Activated CD4-positive, alpha-beta T cell treated with anti-CD3 and anti-CD28 coated beads, Interleukin-2, Interleukin-4, amounts not matched to agents 100 ng/mL and 50 ng/mL, durations not matched to agents 16 hours and 8 hours (primary cell): ENCODE results near the gene ELOA.
"Not testable (repeated sequence)": the region's sequence is repeated elsewhere in the genome, so short reads cannot be mapped to it uniquely, and the experiment has no call there.

ENCODE experiments used
- DNase-seq: peaks from one replicate; pipeline ENCODE4 v3.0.0-alpha.2; 2020; ENCODE audit warnings: low spot score

The ELOA gene

DNA sequence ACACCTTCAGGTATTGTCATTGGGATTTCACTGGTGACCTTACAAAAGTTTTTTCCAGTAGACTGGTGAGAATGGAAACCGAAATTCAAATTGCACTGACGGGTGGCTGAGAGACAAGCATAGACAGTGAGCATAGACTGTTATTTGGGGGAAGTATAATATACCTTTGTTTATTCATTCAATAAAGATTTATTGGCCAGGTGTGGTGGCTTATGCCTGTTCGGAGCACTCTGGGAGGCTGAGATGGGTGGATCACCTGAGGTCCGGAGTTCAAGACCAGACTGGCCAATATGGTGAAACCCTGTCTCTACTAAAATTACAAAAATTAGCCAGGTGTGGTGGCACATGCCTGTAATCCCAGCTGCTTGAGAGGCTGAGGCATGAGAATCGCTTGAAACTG lies 10.0 kb upstream of the ELOA start:
- not testable (repeated sequence) for DNase-seq

DNA sequence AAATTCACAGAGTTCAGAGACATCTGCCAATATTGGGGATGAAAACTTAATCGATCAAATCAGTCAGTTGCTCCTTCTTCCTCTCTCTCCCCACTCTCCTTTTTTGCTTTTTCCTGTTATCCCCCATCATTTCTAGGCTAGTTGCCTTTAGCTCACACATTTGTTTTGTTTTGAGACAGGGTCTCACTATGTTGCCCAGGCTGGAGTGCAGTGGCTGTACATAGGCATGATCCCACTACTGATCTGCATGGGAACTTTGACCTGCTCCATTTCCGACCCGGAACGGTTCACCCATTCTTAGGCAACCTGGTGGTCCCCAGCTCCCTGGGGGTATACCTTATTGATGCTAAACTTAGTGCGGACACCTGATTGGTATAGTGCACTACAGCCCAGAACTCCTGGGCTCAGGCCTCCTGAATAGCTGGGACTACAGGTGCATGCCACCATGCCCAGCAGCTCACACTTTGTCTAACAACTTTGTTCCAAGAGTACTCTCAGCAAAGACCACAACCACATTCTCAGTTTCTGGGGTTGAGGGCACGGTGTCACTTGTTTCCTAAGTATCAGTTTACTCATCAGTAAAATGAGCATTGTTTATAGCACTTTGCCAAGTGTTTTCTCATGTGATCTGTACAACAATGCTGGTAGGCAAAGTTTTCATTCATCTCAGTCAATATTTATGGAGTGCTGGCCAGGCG lies 6.7 kb upstream of the ELOA start:
- peak; percentile 54 for DNase-seq

DNA sequence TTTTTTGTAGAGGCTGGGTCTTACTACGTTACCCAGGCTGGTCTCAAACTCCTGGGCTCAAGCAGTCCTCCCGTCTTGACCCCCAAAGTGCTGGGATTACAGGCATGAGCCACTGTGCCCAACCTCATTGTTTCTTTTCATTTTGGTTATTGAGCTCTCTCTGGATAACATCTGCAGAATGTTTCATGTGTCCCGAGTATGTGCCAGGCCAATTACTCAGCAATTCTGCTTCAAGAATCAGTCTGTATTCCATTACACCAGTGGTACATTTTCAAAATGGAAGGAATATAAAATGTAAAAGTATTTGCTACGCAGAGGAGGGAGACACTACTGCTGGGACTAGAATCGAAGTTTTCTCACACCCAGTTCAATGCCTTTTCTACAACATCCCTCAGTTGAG lies 1.7 kb upstream of the ELOA start:
- no peak for DNase-seq

DNA sequence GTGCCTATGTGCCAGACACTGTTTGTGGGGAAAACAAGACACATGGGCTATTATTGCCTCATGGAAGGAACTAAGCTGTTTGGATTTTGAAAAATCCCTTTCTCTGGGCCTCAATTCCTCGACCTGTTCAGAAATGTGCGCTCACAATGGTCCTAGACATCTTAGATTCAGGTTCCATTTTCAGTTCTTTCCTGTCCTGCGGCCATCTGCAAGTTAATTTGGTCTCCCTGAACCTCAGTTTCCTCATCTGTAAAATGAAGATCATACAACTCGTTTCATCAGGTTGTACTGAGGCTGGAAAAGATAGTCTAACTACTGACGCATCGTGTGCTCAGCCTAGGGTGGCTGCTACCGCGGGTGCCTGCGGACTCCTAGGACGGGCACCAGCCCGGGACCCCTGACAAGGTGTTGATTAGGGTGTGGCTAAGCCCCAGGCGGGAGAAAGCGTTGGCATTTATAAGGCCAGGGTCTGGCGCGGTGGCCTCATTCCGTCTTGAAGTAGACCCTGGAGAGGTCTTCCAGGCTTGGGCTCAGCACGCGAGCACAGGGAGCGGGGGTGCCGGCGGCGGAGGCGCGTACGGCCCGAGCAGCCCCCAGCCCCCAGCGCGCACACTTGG lies 493 bp upstream of the ELOA start:
- no peak for DNase-seq

DNA sequence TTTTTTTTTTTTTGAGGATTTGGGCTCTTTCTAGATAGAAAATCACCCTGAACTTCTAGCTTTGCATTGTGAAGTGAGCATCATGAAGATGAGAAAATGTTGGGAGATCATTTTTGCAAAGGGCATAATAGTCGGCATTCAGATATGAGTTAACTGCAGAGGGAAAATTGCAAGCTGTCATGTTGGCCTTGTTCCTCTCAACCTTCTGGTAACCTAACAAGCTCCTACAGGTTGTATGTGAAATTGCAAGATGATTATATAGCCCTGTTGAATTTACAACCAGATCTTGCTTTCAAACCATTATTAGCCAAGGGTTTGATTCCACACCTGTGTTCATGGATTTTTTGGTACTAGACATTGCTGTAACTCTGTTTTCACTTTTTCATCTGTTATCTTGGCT lies 2.2 kb downstream of the ELOA start:
- DNase-seq: peak; percentile 39

DNA sequence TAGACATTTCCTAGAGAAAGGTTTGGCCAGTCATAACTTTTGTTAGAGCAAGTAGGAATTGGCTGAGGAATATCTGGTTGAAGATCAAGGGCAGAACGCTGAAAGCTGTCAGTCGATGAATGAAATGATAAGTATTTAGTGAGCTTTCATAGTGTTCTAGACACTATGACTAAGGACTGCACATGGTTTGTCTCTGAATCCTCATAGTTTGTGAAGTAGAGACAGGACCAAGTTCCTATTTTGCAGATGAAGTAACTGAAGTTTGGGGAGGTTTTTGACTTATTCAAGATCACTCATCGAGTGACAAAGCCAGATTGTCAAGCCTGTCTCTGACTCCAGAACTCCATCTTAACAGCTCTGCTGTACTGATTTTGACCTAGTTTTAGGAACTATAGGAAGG lies 4.7 kb downstream of the ELOA start:
- DNase-seq: no peak

DNA sequence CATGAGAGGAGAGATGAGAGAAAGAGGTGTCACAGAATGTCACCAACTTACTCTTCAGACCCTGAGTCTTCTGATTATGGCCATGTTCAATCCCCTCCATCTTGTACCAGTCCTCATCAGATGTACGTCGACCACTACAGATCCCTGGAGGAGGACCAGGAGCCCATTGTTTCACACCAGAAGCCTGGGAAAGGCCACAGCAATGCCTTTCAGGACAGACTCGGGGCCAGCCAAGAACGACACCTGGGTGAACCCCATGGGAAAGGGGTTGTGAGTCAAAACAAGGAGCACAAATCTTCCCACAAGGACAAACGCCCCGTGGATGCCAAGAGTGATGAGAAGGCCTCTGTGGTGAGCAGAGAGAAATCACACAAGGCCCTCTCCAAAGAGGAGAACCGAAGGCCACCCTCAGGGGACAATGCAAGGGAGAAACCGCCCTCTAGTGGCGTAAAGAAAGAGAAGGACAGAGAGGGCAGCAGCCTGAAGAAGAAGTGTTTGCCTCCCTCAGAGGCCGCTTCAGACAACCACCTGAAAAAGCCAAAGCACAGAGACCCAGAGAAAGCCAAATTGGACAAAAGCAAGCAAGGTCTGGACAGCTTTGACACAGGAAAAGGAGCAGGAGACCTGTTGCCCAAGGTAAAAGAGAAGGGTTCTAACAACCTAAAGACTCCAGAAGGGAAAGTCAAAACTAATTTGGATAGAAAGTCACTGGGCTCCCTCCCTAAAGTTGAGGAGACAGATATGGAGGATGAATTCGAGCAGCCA lies 8.0 kb downstream of the ELOA start:
- peak; percentile 63 for DNase-seq

DNA sequence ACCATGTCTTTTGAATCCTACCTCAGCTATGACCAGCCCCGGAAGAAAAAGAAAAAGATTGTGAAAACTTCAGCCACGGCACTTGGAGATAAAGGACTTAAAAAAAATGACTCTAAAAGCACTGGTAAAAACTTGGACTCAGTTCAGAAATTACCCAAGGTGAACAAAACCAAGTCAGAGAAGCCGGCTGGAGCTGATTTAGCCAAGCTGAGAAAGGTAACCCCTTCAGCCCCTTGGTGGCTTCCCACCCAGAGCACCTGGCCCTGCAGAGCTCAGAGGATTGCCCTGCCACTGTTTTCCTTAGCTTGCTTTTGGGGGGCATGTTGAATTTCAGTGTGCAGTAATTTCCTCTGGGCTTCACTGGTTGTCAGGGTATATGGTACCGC lies 8.5 kb downstream of the ELOA start:
- DNase-seq: no peak

DNA sequence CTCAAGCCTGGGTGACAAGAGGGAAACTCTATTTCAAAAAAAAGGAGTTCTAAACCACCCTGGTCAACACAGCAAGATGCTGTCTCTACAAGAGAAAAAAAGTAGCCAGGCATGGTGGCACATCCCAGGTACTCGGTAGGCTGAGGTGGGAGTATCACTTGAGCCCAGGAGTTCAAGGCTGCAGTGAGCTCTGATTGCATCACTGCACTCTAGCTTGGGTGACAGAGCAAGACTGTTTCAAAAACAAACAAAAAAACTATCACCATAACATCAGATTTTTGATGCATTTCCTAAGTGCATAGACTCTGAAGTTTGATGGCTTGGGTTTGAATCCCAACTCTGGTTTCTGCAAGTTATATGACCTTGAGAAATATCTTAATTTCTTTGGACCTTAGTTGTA lies 9.6 kb downstream of the ELOA start:
- DNase-seq: no peak

DNA sequence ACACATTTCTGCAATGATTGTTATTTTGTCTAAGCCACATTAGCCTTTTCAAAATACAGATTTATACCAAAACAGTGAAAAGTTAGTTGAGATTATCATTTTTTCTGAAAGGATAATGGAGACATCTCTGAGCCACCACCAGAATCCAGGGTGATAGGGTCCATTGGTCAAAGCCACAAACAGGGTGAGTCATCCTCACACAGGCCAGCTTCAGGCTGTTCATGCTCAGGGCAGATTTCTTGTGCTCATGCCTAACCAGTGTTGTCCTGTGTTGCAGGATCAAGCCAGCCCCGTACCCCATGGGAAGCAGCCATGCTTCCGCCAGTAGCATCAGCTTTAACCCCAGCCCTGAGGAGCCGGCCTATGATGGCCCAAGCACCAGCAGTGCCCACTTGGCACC lies 13.4 kb downstream of the ELOA start:
- DNase-seq: no peak

DNA sequence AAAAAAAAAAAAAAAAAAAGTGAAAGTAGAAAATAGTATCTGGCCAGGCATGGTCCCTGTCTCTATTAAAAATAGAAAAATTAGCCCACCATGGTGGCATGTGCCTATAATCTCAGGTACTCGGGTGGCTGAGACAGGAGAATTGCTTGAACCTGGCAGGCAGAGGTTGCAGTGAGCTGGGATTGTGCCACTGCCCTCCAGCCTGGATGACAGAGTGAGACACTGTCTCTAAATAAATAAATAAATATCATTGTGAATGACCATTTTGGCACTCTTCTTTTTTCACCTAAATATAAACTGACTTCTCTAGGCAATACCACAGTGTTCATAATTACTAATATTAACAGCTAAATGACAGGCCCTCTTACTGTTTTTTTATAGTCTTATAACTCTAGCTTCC lies 14.5 kb downstream of the ELOA start:
- no peak for DNase-seq

DNA sequence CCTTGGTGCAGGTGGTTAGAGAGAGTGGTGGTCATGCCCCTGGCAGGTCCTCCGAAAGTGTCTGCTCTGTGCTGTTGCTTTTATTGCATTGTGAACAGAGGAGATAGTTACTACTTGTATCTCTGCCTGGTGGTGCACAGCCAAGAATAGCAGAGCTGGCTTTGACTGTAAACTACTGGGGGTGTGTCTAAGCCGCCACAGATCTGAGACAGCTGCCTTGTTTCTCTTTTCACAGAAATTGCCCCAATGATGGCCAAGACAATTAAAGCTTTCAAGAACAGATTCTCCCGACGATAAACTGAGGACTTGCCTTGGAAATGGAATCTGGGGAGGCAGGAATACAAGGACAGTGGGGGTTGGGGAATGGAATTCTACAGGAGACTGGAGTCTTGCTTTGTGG lies 16.0 kb downstream of the ELOA start:
- DNase-seq: no peak

DNA sequence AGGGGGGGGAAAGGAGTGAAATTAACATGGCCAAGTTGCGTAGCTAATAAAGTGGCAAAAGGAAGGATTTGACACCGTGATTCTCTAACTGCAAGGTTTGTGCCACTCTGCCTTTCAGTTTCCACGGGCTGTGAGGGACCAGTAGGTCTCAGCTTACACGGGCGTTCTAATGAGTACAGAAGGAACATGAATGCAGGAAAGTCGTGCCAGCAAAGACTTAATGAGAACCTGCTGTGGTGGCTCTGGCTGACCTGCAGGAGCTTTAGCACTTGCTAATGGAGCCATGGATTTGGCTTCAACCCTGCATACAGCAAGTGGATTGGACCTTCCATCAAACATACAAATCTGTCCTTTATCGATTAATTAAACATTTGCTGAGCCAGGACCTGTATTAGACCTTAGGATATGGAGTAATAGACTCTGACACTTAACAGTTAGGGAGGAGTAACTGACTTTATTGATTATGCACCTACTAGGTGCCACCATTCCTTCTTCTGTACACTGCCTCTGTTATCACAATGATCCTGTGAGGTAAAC lies 19.8 kb downstream of the ELOA start:
- DNase-seq: no peak

DNA sequence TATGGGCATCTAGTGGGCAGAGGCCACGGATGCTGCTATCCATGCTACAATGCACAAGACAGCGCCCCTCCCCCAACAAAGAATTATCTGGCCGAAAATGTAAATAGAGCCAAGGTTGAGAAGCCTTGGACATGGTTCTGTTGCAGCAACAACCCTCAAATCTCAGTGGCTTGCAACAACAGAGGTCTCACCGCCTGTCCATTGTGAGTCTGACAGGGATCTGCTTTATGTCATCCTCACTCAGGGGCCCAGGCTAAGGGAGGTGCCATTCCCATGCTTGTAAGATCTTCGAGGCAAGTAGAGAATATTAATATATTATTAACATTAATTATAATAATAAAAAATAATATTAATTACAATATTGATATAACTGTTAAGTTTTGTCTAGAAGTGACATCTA lies 25.5 kb downstream of the ELOA start:
- no peak for DNase-seq

DNA sequence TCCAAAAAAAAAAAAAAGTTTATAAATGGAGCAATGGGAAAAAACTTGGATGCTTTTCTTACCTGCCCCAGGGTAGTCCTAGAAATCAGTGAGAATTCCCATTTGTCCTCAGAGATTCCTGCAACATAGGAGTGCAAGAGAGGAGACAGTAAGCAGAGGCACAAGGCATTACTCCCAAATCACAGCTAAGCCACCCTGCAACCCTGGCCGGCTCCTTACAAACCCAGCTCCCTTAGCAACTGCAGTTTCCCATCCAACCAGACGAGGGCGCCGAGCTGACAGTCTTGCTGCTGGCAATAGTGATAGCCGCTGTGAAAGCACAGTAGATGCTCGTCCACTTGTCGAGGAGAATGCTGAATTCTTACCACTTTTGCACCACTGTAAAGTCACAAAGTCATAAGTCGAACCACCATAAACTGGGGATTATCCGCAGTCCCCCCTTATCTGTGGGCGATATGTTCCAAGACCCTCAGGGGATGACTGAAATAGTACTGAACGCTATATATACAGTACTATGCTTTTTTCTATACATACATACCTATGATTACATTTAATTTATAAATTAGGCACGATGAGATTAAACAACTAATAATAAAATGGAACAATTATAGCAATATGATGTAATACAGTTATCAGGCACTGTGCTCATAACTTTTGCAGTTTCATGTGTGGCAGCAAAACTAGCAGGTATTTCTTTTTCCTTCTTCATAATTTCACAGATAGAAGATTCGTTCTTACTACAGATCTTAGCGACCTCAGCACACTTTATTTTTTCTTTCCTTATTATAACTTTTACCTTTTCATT lies 29.0 kb downstream of the ELOA start:
- DNase-seq: peak; percentile 89

DNA sequence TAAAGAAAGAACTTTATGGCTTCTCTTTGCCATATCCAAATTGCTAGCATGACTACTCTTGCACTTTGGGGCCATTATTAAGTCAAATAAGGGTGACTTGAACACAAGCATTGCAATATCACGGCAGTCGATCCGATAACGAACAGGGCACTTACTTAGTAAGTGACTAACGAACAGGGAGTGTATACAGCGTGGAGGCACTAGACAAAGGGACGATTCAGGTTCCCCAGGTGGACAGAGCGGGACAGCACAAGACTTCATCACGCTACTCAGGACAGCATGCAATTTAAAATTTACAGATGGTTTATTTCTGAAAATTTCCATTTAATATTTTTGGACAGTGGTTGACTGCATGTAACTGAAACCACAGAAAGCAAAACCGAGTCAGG lies 29.6 kb downstream of the ELOA start:
- DNase-seq: no peak

DNA sequence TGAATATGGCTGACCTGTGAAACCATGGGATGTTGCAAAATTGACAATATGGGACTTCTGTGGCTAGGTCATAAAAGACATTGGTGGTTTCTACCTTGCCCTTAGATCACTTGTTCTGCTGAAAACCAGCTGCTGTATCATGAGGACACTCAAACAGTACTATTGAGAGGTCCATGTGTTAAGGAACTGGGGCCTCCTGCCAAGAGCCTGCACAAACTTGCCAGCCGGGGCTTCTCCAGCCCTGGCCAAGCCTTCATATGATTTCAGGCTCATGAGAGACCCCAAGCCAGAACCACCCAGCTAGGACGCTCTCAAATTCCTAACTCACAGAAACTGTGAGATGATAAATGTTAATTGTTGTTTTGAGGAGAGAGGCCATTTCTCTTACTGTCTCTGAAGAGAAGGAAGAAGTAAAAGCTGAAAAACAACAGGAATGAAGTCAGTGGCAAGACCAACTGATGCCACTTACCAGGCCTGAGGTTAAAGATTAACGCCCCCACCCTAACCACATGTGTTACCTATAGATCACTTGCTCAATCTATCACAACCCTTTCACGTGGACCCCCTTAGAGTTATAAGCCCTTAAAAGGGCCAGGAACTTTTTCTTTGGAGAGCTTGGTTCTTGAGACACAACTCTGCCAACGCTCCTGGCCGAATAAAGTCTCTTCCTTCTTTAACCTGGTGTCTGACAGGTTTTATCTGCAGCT lies 31.1 kb downstream of the ELOA start:
- no peak for DNase-seq

DNA sequence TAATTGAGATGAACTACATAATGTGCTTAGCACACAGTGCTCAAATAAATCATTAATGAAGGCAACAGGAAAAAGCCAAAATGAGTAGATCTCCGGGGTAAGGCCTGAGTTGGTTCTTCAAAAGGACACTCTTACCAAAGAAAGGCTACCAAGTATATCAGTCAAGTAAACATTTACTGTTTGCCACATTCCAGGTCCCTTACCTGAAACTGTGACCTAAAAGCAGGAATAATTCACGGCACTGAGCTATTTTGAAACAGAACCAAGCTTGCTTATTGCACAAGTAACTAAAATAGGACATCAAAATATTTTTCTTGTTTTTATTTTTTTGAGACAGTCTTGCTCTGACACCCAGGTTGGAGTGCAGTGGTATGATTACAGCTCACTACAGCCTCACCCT lies 32.9 kb downstream of the ELOA start:
- DNase-seq: no peak

DNA sequence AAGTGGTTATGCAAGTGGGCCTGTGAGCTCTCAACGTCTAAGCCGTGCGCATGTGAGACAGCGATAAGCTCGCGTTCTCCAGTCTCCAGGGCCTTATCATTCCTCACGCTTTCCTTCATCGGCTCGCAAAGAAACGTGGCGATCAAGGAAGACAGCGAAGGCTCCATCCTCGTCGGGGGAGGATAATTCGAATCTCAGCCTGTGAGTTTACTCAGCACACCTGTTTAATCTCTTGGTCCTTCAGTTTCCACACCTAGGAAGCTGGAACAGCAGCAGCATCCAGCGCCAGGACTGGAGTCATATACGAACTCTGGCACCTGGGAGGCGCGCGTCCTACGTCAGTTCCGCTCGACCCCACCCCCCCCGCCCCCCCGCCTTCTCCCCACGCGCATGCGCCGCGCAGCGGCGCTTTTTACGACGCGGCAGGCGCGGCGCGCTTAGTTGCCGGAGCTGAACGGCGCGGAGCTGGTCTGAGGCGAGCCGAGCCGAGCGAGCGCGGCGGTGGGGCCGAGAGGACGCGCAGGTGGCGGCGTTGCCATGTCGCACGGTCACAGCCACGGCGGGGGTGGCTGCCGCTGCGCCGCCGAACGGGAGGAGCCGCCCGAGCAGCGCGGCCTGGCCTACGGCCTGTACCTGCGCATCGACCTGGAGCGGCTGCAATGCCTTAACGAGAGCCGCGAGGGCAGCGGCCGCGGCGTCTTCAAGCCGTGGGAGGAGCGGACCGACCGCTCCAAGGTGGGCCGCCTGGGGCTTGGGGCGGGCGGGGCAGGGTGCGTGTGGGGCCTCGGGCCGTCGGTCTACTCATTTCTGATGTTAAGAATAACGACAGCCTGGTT lies 34.9 kb downstream of the ELOA start, which contains the start of gene PITHD1:
Gene PITHD1, plus strand, starts transcription at position 440 of the 836 bp plus-strand sequence. Its CDS starts 98 bp downstream, at position 538.
- DNase-seq: peak; percentile 84

DNA sequence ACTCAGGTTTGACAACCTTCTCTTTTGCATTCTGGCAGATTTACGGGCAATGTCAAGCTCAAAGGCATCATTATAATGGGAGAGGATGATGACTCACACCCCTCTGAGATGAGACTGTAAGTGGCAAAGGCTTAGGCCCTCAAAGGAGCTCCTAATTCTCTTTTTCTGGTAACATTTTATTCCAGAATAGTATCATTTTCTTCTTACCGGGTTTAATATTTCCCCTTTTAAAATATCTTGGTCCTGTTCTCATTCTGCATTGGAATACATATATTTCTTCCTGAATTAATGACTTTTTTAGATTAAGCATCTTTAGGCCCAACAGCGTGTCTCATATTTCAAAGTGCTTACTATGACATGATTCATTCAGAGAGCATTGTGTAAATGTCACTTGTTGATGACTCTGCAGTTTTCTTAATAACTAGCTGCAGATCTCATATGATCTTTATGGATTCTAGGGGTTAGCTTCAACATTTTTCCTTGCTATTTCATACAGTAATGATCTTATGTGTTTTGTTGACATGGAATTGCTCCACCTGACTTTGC lies 36.6 kb downstream of the ELOA start:
- DNase-seq: peak; percentile 34
